GM12878 (cell line): ENCODE results near the gene MALRD1. TPM values are rescaled to one million over a fixed set of nuclear protein-coding genes. Genes with fewer than 3 reads are reported as not detected.

Source experiments
- ATAC-seq: fragments of 200-7000 bp; cut with Tn5 transposase; 3 replicates; pipeline ENCODE4 v1.9.1; 2020; ENCODE audit warnings: mild to moderate bottlenecking, moderate library complexity
- BruUV-seq: library from RNA; stranded (reverse); fragments of 400-500 nt; replicated peaks from 2 replicates; lab custom pipeline; 2021; lab: Mats Ljungman, UMichigan
- CTCF ChIA-PET: fragments of 300-600 bp; sonication (Branson Sonifier 250); formaldehyde crosslinking; extraction: SDS; loops from one replicate; lab custom pipeline; 2021; ENCODE audit warnings: inconsistent platforms; lab: Yijun Ruan, JAX
- POLR2A ChIA-PET: fragments of 350-600 bp; formaldehyde crosslinking; extraction: SDS; loops from one replicate; lab custom pipeline; 2021; ENCODE audit warnings: inconsistent platforms; lab: Charles Lee
- RAD21 ChIA-PET: fragments of 300-600 bp; sonication (Branson Sonifier 250); formaldehyde crosslinking; loops from one replicate; lab custom pipeline; 2023; ENCODE audit warnings: antibody characterized with exemption; ENCODE audit not compliant: unreplicated experiment; lab: Charles Lee
- SMC1A ChIA-PET: fragments of 300-600 bp; sonication (Branson Sonifier 250); formaldehyde crosslinking; loops from one replicate; lab custom pipeline; 2023; ENCODE audit not compliant: unreplicated experiment, uncharacterized antibody; lab: Charles Lee
- DNase-seq: peaks from one replicate; pipeline ENCODE4 v3.0.0-alpha.2; 2011; ENCODE audit warnings: low read depth, low spot score
- FAIRE-seq: peaks from 3 replicates; lab custom pipeline; 2011; peaks lifted over from hg19 to GRCh38; lab: Jason Lieb, UNC
- H2AFZ ChIP-seq: 2 replicates; pipeline ENCODE4 v1.6.0; 2011; ENCODE audit warnings: low read depth, low read length, control low read depth; ENCODE audit not compliant: control insufficient read depth
- H3K27ac ChIP-seq: 2 replicates; pipeline ENCODE4 v1.5.1; 2011; ENCODE audit warnings: control low read depth; ENCODE audit not compliant: control insufficient read depth, insufficient read depth
- H3K27me3 ChIP-seq, 2 experiments: replicated peaks in 1 of 2; 2 replicates each; pipeline versions ENCODE4 v1.6.0 to v1.6.1; 2011; ENCODE audit warnings: low read length in 1 of 2; ENCODE audit not compliant: control insufficient read depth in 2 of 2, insufficient read depth in 2 of 2
- H3K36me3 ChIP-seq, 2 experiments: 2 replicates each; pipeline ENCODE4 v1.5.1; 2011; ENCODE audit warnings: low read length in 1 of 2; ENCODE audit not compliant: control insufficient read depth in 2 of 2, insufficient read depth in 2 of 2
- H3K4me1 ChIP-seq: 2 replicates; pipeline ENCODE4 v1.6.1; 2011; ENCODE audit warnings: mild to moderate bottlenecking, low read length, moderate library complexity, mixed read lengths; ENCODE audit not compliant: control insufficient read depth, insufficient read depth
- H3K4me2 ChIP-seq: 2 replicates; pipeline ENCODE4 v1.6.0; 2011; ENCODE audit warnings: control low read depth; ENCODE audit not compliant: control insufficient read depth, insufficient read depth
- H3K4me3 ChIP-seq: fragments of 200-600 bp; sonication (generic); 2 replicates; pipeline ENCODE4 v1.5.1; 2016
- H3K79me2 ChIP-seq: 2 replicates; pipeline ENCODE4 v1.6.0; 2011; ENCODE audit warnings: low read length; ENCODE audit not compliant: control insufficient read depth, insufficient read depth
- H3K9ac ChIP-seq: 2 replicates; pipeline ENCODE4 v1.8.0; 2011; ENCODE audit warnings: low read length, control low read depth, mixed read lengths; ENCODE audit not compliant: control insufficient read depth, insufficient read depth
- H3K9me3 ChIP-seq: replicated peaks from 3 replicates; pipeline ENCODE4 v1.5.1; 2011; ENCODE audit warnings: mild to moderate bottlenecking, low read length; ENCODE audit not compliant: control insufficient read depth, insufficient read depth
- H4K20me1 ChIP-seq: 2 replicates; pipeline ENCODE4 v1.6.0; 2011; ENCODE audit not compliant: control insufficient read depth, insufficient read depth
- CEBPZ ChIP-seq: fragments of 150-350 bp; IDR thresholded peaks from 2 replicates; pipeline ENCODE4 v1.6.1; 2016; ENCODE audit warnings: low read depth, low read length
- HDAC2 ChIP-seq: fragments of 200-600 bp; sonication (generic); IDR thresholded peaks from 2 replicates; pipeline ENCODE4 v1.6.1; 2017
- NFYA ChIP-seq: IDR thresholded peaks from 2 replicates; pipeline ENCODE4 v1.6.1; 2011; ENCODE audit warnings: low read depth, mild to moderate bottlenecking, low read length, improper control_type of control experiment, borderline replicate concordance
- RBBP5 ChIP-seq: fragments of 200-600 bp; sonication (generic); conservative IDR thresholded peaks from 2 replicates; pipeline ENCODE4 v1.6.1; 2016
- SIX5 ChIP-seq: IDR thresholded peaks from 2 replicates; pipeline ENCODE4 v1.6.1; 2011; ENCODE audit warnings: mild to moderate bottlenecking, low read depth, low read length, moderate library complexity; ENCODE audit not compliant: severe bottlenecking
- SMAD1 ChIP-seq: fragments of 450-650 bp; IDR thresholded peaks from 2 replicates; pipeline ENCODE4 v1.6.1; 2018; ENCODE audit warnings: mild to moderate bottlenecking, low read depth; ENCODE audit not compliant: partially characterized antibody
- TBL1XR1 ChIP-seq: IDR thresholded peaks from 2 replicates; pipeline ENCODE4 v1.6.1; 2012; ENCODE audit warnings: low read depth, low read length, improper control_type of control experiment
- ZNF384 ChIP-seq: IDR thresholded peaks from 2 replicates; pipeline ENCODE4 v1.6.1; 2012; ENCODE audit warnings: low read depth, mild to moderate bottlenecking, low read length, improper control_type of control experiment, borderline replicate concordance
- WGBS: methylation state at CpG from one replicate; pipeline ENCODE4 v1.1.6; 2016; ENCODE audit warnings: low lambda C conversion rate; ENCODE audit not compliant: insufficient replicate concordance, insufficient coverage; ENCODE audit errors: missing lambda C conversion rate; 5-methylcytosine and 5-hydroxymethylcytosine counted together
- in situ Hi-C: fragments of 300-500 bp; cut with MboI; formaldehyde crosslinking; loops from 9 replicates; pipeline ENCODE4 v1.14.3; 2018; ENCODE audit warnings: mixed read lengths
- intact Hi-C: fragments of 100-400 bp; cut with micrococcal nuclease; formaldehyde crosslinking; loops from one replicate; pipeline ENCODE4 v1.14.2; 2022; ENCODE audit not compliant: unreplicated experiment
- polyA plus RNA-seq, 11 experiments: library from polyadenylated mRNA; depleted of rRNA in 4 of 11; unstranded in 6 of 11; stranded (reverse) in 5 of 11; fragments of >200 nt; fragmentation: Nextera tagmentation in 4 of 11; fragmentation: Illumina TruSeq in 1 of 11; extraction: Ambion mirVana in 4 of 11; extraction: Trizol in 1 of 11; gene quantifications; 1 replicate in 1 of 11; 2 replicates in 10 of 11; pipeline versions ENCODE4 v1.2.1 to v1.2.3, GENCODE V29; 2011 to 2016; ENCODE audit warnings: inconsistent platforms in 2 of 11, missing spikeins in 2 of 11, low read depth in 1 of 11
- total RNA-seq, 4 experiments: library from RNA; depleted of rRNA in 3 of 4; stranded (reverse); fragments of >200 nt in 3 of 4; fragmentation: Illumina TruSeq in 1 of 4; extraction: Trizol in 1 of 4; gene quantifications; 2 replicates each; pipeline versions ENCODE4 v1.2.1 to v1.2.3, GENCODE V29; 2013 to 2021

Gene MALRD1
- total and polyA plus RNA-seq, 10 of the 15 experiments (the other 5 are each of a cell fraction or from before 2014, with no cell fraction given), result 0.12 to 6.6 (median 0.26) TPM; not detected in 2

GRCh38 chr10:19638896-19639233 is 590.3 kb downstream of the MALRD1 start:
- no peak for DNase-seq
- WGBS, result 11% methylated on average over 3 of the region's 3 CpGs
- Histone ChIP-seq H3K27me3 (no peaks in the 10 kb centered on the region), H3K79me2 (no peaks in the 10 kb centered on the region), H4K20me1 (no peaks in the 10 kb centered on the region), H3K4me1 (no peaks in the 10 kb centered on the region), H3K4me2 (no peak overlapping the region), H3K36me3 (no peaks in the 10 kb centered on the region), H3K4me3 (no peak overlapping the region), H3K9me3 (no peaks in the 10 kb centered on the region), H2AFZ (no peak overlapping the region), H3K9ac (no peak overlapping the region), H3K27ac (no peak overlapping the region)
- no TSS peak for BruUV-seq
- no peak for ATAC-seq
- intact Hi-C loops (no loop called here), in situ Hi-C loops (no loop called here)
- CTCF ChIA-PET, result interaction anchor here (0.9 kb wide), 1 partner anchor 10 kb away, joined by 3 read pairs; no protein-coding TSS in a partner anchor
- SMC1A ChIA-PET, result interaction anchor here (0.7 to 1.2 kb wide), 7 partner anchors 12 to 198 kb away, joined by 3 to 4 read pairs (median 3); no protein-coding TSS in a partner anchor
- no peak for FAIRE-seq
- RAD21 ChIA-PET, result interaction anchor here (0.9 to 1.6 kb wide), 2 partner anchors 9 to 42 kb away, joined by 3 to 4 read pairs; no protein-coding TSS in a partner anchor
- TF ChIP-seq RBBP5 (no peak), NFYA (no peak), CEBPZ (no peak), SIX5 (no peak), ZNF384 (no peak), SMAD1 (no peak), TBL1XR1 (no peak), HDAC2 (no peak)
- POLR2A ChIA-PET, result no interaction called here
